Psoas muscle (tissue), 8 donors: Measurements from ENCODE around the gene C3orf49. TPM values are rescaled to one million over a fixed set of nuclear protein-coding genes. Genes with fewer than 3 reads are reported as not detected.
A peak's percentile ranks its signal among the peaks of the same experiment; 100 is the strongest.

Experiments
- ATAC-seq, 4 donors: fragments of 200-7000 bp; cut with Tn5 transposase; one replicate each; pipeline ENCODE4 v1.9.1; 2020; ENCODE audit warnings: moderate library complexity in 3 of 4, mild to moderate bottlenecking in 2 of 4
- DNase-seq, 2 donors: peaks; one replicate each; pipeline ENCODE4 v3.0.0-alpha.2; 2020
- H3K27ac ChIP-seq: fragments of 200-600 bp; one replicate; pipeline ENCODE4 v1.8.0; 2022
- H3K27me3 ChIP-seq, 3 donors: fragments of 200-600 bp in 1 of 3; one replicate each; pipeline versions ENCODE4 v1.6.1 to v1.8.0; 2013 to 2022; ENCODE audit warnings: low read length in 2 of 3, mild to moderate bottlenecking in 2 of 3, moderate library complexity in 1 of 3; ENCODE audit not compliant: insufficient read depth in 3 of 3
- H3K36me3 ChIP-seq, 2 donors: fragments of 200-600 bp in 1 of 2; one replicate each; pipeline versions ENCODE4 v1.6.1 to v1.8.0; 2013 to 2022; ENCODE audit warnings: low read depth in 1 of 2, mild to moderate bottlenecking in 1 of 2, moderate library complexity in 1 of 2; ENCODE audit not compliant: insufficient read depth in 1 of 2
- H3K4me1 ChIP-seq: fragments of 200-600 bp; one replicate; pipeline ENCODE4 v1.8.0; 2022
- H3K4me3 ChIP-seq: fragments of 200-600 bp; one replicate; pipeline ENCODE4 v1.8.0; 2022; ENCODE audit warnings: mild to moderate bottlenecking
- H3K9me3 ChIP-seq: fragments of 200-600 bp; one replicate; pipeline ENCODE4 v1.8.0; 2022
- CTCF ChIP-seq: fragments of 200-600 bp; IDR thresholded peaks from one replicate; pipeline ENCODE4 v1.8.0; 2022; ENCODE audit warnings: antibody characterized with exemption
- WGBS, 3 donors: extraction: QIAGEN DNeasy Blood & Tissue Kit; methylation state at CpG; one replicate each; pipeline versions ENCODE4 v1.1.6 to v1.1.7; 2013; 5-methylcytosine and 5-hydroxymethylcytosine counted together
- intact Hi-C, 2 donors: fragments of 100-400 bp; cut with DNase I; formaldehyde crosslinking; loops; one replicate each; pipeline versions ENCODE4 v1.11.0 to v1.14.2; 2022
- polyA plus RNA-seq, 3 donors: library from polyadenylated mRNA; stranded (reverse); fragments of 200-250 nt; gene quantifications; one replicate each; pipeline ENCODE4 v1.2.3, GENCODE V29; 2013
- total RNA-seq, 4 donors: library from RNA; stranded (reverse); fragmentation: NEBNext Ultra II Directional in 2 of 4; extraction: Animal tissue kit (Norgen Biotek cat#: 25700) in 2 of 4; gene quantifications; one replicate each; pipeline versions ENCODE4 v1.2.1 to v1.2.4, GENCODE V29; 2021 to 2023
- donor health status: healthy with polysubstance abuse.
- donor health status: DM: no; HTN: no; CAD: no; lungs with moderate emphysema.
- donor health status: Bipolar disorder and iron deficiency.
- donor health status: healthy.
- donor health status: DM: yes; HTN: yes; CAD: no.
- donor health status: DM: no; HTN: no; CAD: no.
- donor health status: DM: no; HTN: no; CAD: no.
- donor health status: DM: yes; HTN: yes; CAD: no.

The C3orf49 gene
- total and polyA plus RNA-seq, 7 donors = 0.08 TPM; not detected in 6

GRCh38 chr3:63818282-63819150 lies 583 bp upstream of the C3orf49 start:
- peak; percentile 87 for TF ChIP-seq CTCF
- ATAC-seq = peak; percentile 56 to 82 (median 63)
- Histone ChIP-seq H3K9me3 (no peaks in the 10 kb centered on the region), H3K27me3 (no peaks in the 10 kb centered on the region), H3K4me1 (no peaks in the 10 kb centered on the region), H3K4me3 (no peak overlapping the region), H3K36me3 (peaks cover 0 to 2% of the 10 kb centered on the region in 2 donors), H3K27ac (no peak overlapping the region)
- peak in 1 of 2 donors; percentile 30 for DNase-seq
- intact Hi-C loops = loop anchor here (1.0 to 10.0 kb wide), 4 partner anchors 467 to 1201 kb away; no protein-coding TSS in a partner anchor
- WGBS, 3 donors = 22 to 25% (median 23%) methylated on average over 10 of the region's 10 CpGs

- H3K27me3 ChIP-seq = no peaks in the 10 kb centered on the region
- no peak for DNase-seq
- no peak for TF ChIP-seq CTCF
- peaks cover 0 to 37% of the 10 kb centered on the region in 2 donors for H3K36me3 ChIP-seq
- no peak overlapping the region for H3K4me3 ChIP-seq
- no peak overlapping the region for H3K27ac ChIP-seq
- no peaks in the 10 kb centered on the region for H3K4me1 ChIP-seq
- intact Hi-C loops = no loop called here
- ATAC-seq = no peak
- H3K9me3 ChIP-seq = no peaks in the 10 kb centered on the region
- 87 to 89% (median 87%) methylated on average over 4 of the region's 4 CpGs for WGBS, 3 donors
Observed at GRCh38 chr3:63824309-63824708, 5.2 kb downstream of the C3orf49 start.

- H3K27me3 ChIP-seq = no peaks in the 10 kb centered on the region
- TF ChIP-seq CTCF = no peak
- peaks cover 3 to 91% of the 10 kb centered on the region in 2 donors for H3K36me3 ChIP-seq
- no peak overlapping the region for H3K27ac ChIP-seq
- no peak for ATAC-seq
- WGBS, 3 donors = 93 to 94% (median 94%) methylated on average over 6 of the region's 6 CpGs
- no peak for DNase-seq
- intact Hi-C loops = no loop called here
- no peaks in the 10 kb centered on the region for H3K4me1 ChIP-seq
- no peaks in the 10 kb centered on the region for H3K9me3 ChIP-seq
- H3K4me3 ChIP-seq = no peak overlapping the region
Observed at GRCh38 chr3:63830526-63830925, 11.4 kb downstream of the C3orf49 start.

GRCh38 chr3:63832395-63832794 lies 13.3 kb downstream of the C3orf49 start:
- ATAC-seq = no peak
- DNase-seq = no peak
- H3K36me3 ChIP-seq = peaks cover 3 to 91% of the 10 kb centered on the region in 2 donors
- 90 to 92% (median 91%) methylated on average over 6 of the region's 6 CpGs for WGBS, 3 donors
- H3K27me3 ChIP-seq = no peaks in the 10 kb centered on the region
- no peak for TF ChIP-seq CTCF
- H3K4me3 ChIP-seq = no peak overlapping the region
- no peak overlapping the region for H3K27ac ChIP-seq
- H3K4me1 ChIP-seq = no peaks in the 10 kb centered on the region
- intact Hi-C loops = no loop called here
- no peaks in the 10 kb centered on the region for H3K9me3 ChIP-seq
